GM23338 (cell line): ENCODE measurements around the gene TSHZ2. TPM values are rescaled to one million over a fixed set of nuclear protein-coding genes. Genes with fewer than 3 reads are reported as not detected.
A peak's percentile ranks its signal among the peaks of the same experiment; 100 is the strongest.

ENCODE experiments used
- ATAC-seq: fragments of 200-7000 bp; cut with Tn5 transposase; 3 replicates; pipeline ENCODE4 v1.9.1; 2020
- DNase-seq: peaks from one replicate; pipeline ENCODE4 v3.0.0-alpha.2; 2015; ENCODE audit warnings: low spot score
- H2AFZ ChIP-seq: fragments of 200-600 bp; sonication (generic); 2 replicates; pipeline ENCODE4 v1.8.0; 2016; ENCODE audit warnings: antibody characterized with exemption, mild to moderate bottlenecking, moderate library complexity
- H3F3A ChIP-seq: fragments of 200-600 bp; sonication (generic); replicated peaks from 2 replicates; pipeline ENCODE4 v1.8.0; 2017; ENCODE audit warnings: antibody characterized with exemption, mixed run types, low read depth
- H3K27ac ChIP-seq: fragments of 200-600 bp; sonication (generic); 2 replicates; pipeline ENCODE4 v1.6.1; 2016; ENCODE audit warnings: low read depth
- H3K27me3 ChIP-seq: fragments of 200-600 bp; sonication (generic); 2 replicates; pipeline ENCODE4 v1.8.0; 2016; ENCODE audit warnings: mild to moderate bottlenecking, mixed run types, moderate library complexity; ENCODE audit not compliant: insufficient read depth
- H3K36me3 ChIP-seq: fragments of 200-600 bp; sonication (generic); 2 replicates; pipeline ENCODE4 v1.8.0; 2016; ENCODE audit warnings: mild to moderate bottlenecking; ENCODE audit not compliant: insufficient read depth
- H3K4me1 ChIP-seq: fragments of 200-600 bp; sonication (generic); 2 replicates; pipeline ENCODE4 v1.8.0; 2016; ENCODE audit warnings: mild to moderate bottlenecking, moderate library complexity; ENCODE audit not compliant: insufficient read depth
- H3K4me2 ChIP-seq: fragments of 200-600 bp; sonication (generic); 2 replicates; pipeline ENCODE4 v1.7.1; 2017; ENCODE audit warnings: mixed run types
- H3K4me3 ChIP-seq: fragments of 200-600 bp; sonication (generic); 2 replicates; pipeline ENCODE4 v1.6.1; 2016; ENCODE audit warnings: mixed run types
- H3K79me2 ChIP-seq: fragments of 200-600 bp; sonication (generic); replicated peaks from 2 replicates; pipeline ENCODE4 v1.8.0; 2017; ENCODE audit warnings: mild to moderate bottlenecking; ENCODE audit not compliant: insufficient read depth
- H3K9me2 ChIP-seq: fragments of 200-600 bp; sonication (generic); 2 replicates; pipeline ENCODE4 v1.8.0; 2017; ENCODE audit not compliant: insufficient read depth
- H4K20me1 ChIP-seq: fragments of 200-600 bp; sonication (generic); replicated peaks from 2 replicates; pipeline ENCODE4 v1.8.0; 2017; ENCODE audit warnings: mild to moderate bottlenecking; ENCODE audit not compliant: insufficient read depth
- H3K27ac Mint-ChIP-seq: 2 replicates; pipeline ENCODE4 v1.8.0; 2020; ENCODE audit warnings: inconsistent platforms, mild to moderate bottlenecking, moderate library complexity, mixed read lengths
- H3K27me3 Mint-ChIP-seq: 3 replicates; pipeline ENCODE4 v1.8.0; 2022; ENCODE audit warnings: low read depth, mild to moderate bottlenecking, moderate library complexity, mixed read lengths, inconsistent platforms; ENCODE audit not compliant: insufficient read depth, poor library complexity
- H3K36me3 Mint-ChIP-seq: 3 replicates; pipeline ENCODE4 v1.8.0; 2021; ENCODE audit warnings: low read depth, mild to moderate bottlenecking, inconsistent platforms, moderate library complexity, mixed read lengths
- H3K4me1 Mint-ChIP-seq: 3 replicates; pipeline ENCODE4 v1.8.0; 2020; ENCODE audit warnings: mild to moderate bottlenecking, inconsistent platforms, mixed read lengths
- H3K4me3 Mint-ChIP-seq: 3 replicates; pipeline ENCODE4 v1.8.0; 2021; ENCODE audit warnings: moderate library complexity, mild to moderate bottlenecking, inconsistent platforms, mixed read lengths
- H3K9me3 Mint-ChIP-seq: 3 replicates; pipeline ENCODE4 v1.8.0; 2020; ENCODE audit warnings: moderate library complexity, mild to moderate bottlenecking, inconsistent platforms, mixed read lengths
- CREB1 ChIP-seq: fragments of 250-450 bp; sonication (Bioruptor Pico); IDR thresholded peaks from 2 replicates; pipeline ENCODE4 v1.5.0; 2020; ENCODE audit warnings: low read depth, mild to moderate bottlenecking, moderate library complexity
- EZH2 ChIP-seq: fragments of 200-600 bp; sonication (generic); IDR thresholded peaks from one replicate; pipeline ENCODE4 v1.8.0; 2017; ENCODE audit warnings: antibody characterized with exemption, mild to moderate bottlenecking, low read depth; ENCODE audit not compliant: unreplicated experiment
- EZH2phosphoT487 ChIP-seq: fragments of 200-600 bp; sonication (generic); IDR thresholded peaks from one replicate; pipeline ENCODE4 v1.8.1; 2018; ENCODE audit warnings: antibody characterized with exemption; ENCODE audit not compliant: unreplicated experiment
- JUNB ChIP-seq: IDR thresholded peaks from one replicate; pipeline ENCODE4 v1.6.1; 2016; ENCODE audit warnings: antibody characterized with exemption; ENCODE audit not compliant: unreplicated experiment
- NANOG ChIP-seq: IDR thresholded peaks from 2 replicates; pipeline ENCODE4 v1.6.1; 2016; ENCODE audit warnings: antibody characterized with exemption, borderline replicate concordance
- POLR2AphosphoS5 ChIP-seq: IDR thresholded peaks from 2 replicates; pipeline ENCODE4 v1.6.1; 2016; ENCODE audit warnings: antibody characterized with exemption, low read depth
- STAT1 ChIP-seq: IDR thresholded peaks from one replicate; pipeline ENCODE4 v1.6.1; 2016; ENCODE audit warnings: antibody characterized with exemption; ENCODE audit not compliant: unreplicated experiment
- ZNF114 ChIP-seq: fragments of 250-450 bp; sonication (Bioruptor Pico); IDR thresholded peaks from 2 replicates; pipeline ENCODE4 v1.5.0; 2020; ENCODE audit warnings: mild to moderate bottlenecking, moderate library complexity
- ZNF331 ChIP-seq: fragments of 250-450 bp; sonication (Bioruptor Pico); IDR thresholded peaks from 2 replicates; pipeline ENCODE4 v1.5.0; 2020; ENCODE audit warnings: low read depth, mild to moderate bottlenecking, moderate library complexity
- ZNF462 ChIP-seq: fragments of 250-450 bp; sonication (Bioruptor Pico); IDR thresholded peaks from 2 replicates; pipeline ENCODE4 v1.5.0; 2020; ENCODE audit warnings: mild to moderate bottlenecking, moderate library complexity
- polyA plus RNA-seq: library from polyadenylated mRNA; unstranded; fragments of >200 nt; fragmentation: Nextera tagmentation; extraction: Ambion mirVana; gene quantifications from 2 replicates; pipeline ENCODE4 v1.2.1, GENCODE V29; 2016
- total RNA-seq: library from RNA; depleted of rRNA; stranded (reverse); fragments of >200 nt; shearing (Covaris generic); gene quantifications from 2 replicates; pipeline ENCODE4 v1.2.3, GENCODE V29; 2014
- TF ChIP-seq, protein P1 (sequence below), 2 experiments: fragments of 200-600 bp in 1 of 2; sonication (generic) in 1 of 2; conservative IDR thresholded peaks; 2 replicates each; pipeline versions ENCODE4 v1.5.1 to v1.6.1; 2016 to 2017; ENCODE audit warnings: antibody characterized with exemption in 2 of 2, low read depth in 2 of 2, mild to moderate bottlenecking in 2 of 2, moderate library complexity in 1 of 2
- TF ChIP-seq, protein P2 (sequence below): IDR thresholded peaks from 2 replicates; pipeline ENCODE4 v1.6.1; 2016; ENCODE audit warnings: antibody characterized with exemption

The TSHZ2 gene
- total and polyA plus RNA-seq, 2 experiments from 2014 or later = 0.49 to 1.3 TPM

DNA sequence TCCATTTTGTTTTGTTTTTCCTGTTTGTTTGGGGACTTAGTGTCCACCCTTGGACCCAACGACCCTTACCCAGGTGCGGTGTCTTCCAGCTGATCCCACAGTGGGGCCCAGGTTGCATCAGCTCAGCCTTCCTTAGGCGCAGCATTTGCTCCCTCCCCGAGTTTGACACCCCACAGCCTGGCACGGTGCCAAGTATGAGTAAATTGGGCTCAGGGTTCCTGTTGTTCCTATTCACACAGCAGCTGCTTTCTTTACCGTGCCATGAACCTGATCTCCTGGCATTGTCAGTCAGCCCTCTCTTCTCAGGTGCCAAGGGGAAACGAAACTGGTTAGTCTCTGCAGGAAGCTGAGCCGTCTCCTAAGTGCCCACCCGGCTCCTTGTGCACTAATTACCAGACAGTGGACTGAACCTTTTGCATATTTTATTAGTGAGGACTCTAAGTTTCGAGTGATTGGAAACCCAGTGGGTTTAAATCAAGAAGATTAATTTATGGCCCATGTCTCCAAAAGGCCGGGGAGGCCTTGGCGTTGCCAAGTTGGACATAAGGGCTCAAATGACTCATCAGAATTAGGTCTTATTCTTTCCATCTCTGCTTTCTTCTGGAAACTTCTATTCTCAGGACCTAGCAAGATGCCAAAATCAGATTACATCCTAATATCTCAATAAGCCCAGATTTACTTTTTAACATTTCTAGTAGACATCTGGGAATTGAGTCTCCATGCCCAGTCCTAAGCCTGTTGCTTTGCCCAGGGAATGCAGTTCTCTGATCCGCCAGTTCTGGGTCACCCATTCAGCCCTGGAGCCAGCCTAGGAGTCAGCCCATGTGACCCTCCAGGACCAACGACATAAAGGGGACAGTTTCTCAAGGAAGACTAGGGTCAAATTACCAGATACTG lies 68.8 kb downstream of the TSHZ2 start:
- Histone ChIP-seq H2AFZ (0 out of 2 replicates have a peak overlapping the region, but pooled peaks have one; percentile 38), H3K4me3 (no peak overlapping the region), H3K36me3 (no peaks in the 10 kb centered on the region), H3K4me1 (no peaks in the 10 kb centered on the region), H3K9me2 (no peaks in the 10 kb centered on the region), H3F3A (no peaks in the 10 kb centered on the region), H3K27me3 (no peaks in the 10 kb centered on the region), H3K79me2 (no peaks in the 10 kb centered on the region), H3K4me2 (no peak overlapping the region), H3K27ac (no peak overlapping the region), H4K20me1 (no peaks in the 10 kb centered on the region)
- no peaks in the 10 kb centered on the region; the same call in 1 of the 3 replicates for H3K9me3 Mint-ChIP-seq
- no peak for TF ChIP-seq STAT1
- no peak for TF ChIP-seq JUNB
- TF ChIP-seq NANOG = no peak
- H3K27me3 Mint-ChIP-seq = no peaks in the 10 kb centered on the region
- H3K27ac Mint-ChIP-seq = no peak overlapping the region; the same call in 1 of the 2 replicates
- H3K4me1 Mint-ChIP-seq = no peaks in the 10 kb centered on the region
- ATAC-seq = peak; percentile 45; the same call in 2 of the 3 replicates
- H3K4me3 Mint-ChIP-seq = no peak overlapping the region
- no peak for DNase-seq
- H3K36me3 Mint-ChIP-seq = no peaks in the 10 kb centered on the region

- ATAC-seq (no peak), DNase-seq (no peak)
- Histone ChIP-seq H3K4me2 (no peak overlapping the region), H2AFZ (no peak overlapping the region), H3K36me3 (no peaks in the 10 kb centered on the region), H3K27ac (no peak overlapping the region), H3K79me2 (no peaks in the 10 kb centered on the region), H3F3A (no peaks in the 10 kb centered on the region), H4K20me1 (no peaks in the 10 kb centered on the region), H3K9me2 (no peaks in the 10 kb centered on the region), H3K4me1 (no peaks in the 10 kb centered on the region), H3K4me3 (no peak overlapping the region), H3K27me3 (no peaks in the 10 kb centered on the region)
- Mint-ChIP-seq H3K27me3 (no peaks in the 10 kb centered on the region), H3K27ac (no peak overlapping the region), H3K4me3 (no peak overlapping the region), H3K9me3 (no peaks in the 10 kb centered on the region; the same call in 1 of the 3 replicates), H3K36me3 (no peaks in the 10 kb centered on the region), H3K4me1 (no peaks in the 10 kb centered on the region)
- no peak for TF ChIP-seq JUNB
- no peak for TF ChIP-seq CREB1 (CRISPR knock-in tag)
- no peak for TF ChIP-seq ZNF114 (CRISPR knock-in tag)
- no peak for TF ChIP-seq ZNF462 (CRISPR knock-in tag)
- TF ChIP-seq STAT1 = no peak
- TF ChIP-seq, protein P1, sequence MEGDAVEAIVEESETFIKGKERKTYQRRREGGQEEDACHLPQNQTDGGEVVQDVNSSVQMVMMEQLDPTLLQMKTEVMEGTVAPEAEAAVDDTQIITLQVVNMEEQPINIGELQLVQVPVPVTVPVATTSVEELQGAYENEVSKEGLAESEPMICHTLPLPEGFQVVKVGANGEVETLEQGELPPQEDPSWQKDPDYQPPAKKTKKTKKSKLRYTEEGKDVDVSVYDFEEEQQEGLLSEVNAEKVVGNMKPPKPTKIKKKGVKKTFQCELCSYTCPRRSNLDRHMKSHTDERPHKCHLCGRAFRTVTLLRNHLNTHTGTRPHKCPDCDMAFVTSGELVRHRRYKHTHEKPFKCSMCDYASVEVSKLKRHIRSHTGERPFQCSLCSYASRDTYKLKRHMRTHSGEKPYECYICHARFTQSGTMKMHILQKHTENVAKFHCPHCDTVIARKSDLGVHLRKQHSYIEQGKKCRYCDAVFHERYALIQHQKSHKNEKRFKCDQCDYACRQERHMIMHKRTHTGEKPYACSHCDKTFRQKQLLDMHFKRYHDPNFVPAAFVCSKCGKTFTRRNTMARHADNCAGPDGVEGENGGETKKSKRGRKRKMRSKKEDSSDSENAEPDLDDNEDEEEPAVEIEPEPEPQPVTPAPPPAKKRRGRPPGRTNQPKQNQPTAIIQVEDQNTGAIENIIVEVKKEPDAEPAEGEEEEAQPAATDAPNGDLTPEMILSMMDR (conservative IDR thresholded peaks at IDR 0.05; ENCODE audit: low read depth in 2 of 2) = no peak
- TF ChIP-seq POLR2AphosphoS5 = no peak
- TF ChIP-seq EZH2phosphoT487 = no peak
- no peak for TF ChIP-seq EZH2
- TF ChIP-seq, protein P2, sequence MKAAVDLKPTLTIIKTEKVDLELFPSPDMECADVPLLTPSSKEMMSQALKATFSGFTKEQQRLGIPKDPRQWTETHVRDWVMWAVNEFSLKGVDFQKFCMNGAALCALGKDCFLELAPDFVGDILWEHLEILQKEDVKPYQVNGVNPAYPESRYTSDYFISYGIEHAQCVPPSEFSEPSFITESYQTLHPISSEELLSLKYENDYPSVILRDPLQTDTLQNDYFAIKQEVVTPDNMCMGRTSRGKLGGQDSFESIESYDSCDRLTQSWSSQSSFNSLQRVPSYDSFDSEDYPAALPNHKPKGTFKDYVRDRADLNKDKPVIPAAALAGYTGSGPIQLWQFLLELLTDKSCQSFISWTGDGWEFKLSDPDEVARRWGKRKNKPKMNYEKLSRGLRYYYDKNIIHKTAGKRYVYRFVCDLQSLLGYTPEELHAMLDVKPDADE = no peak
- TF ChIP-seq NANOG = no peak
- no peak for TF ChIP-seq ZNF331 (CRISPR knock-in tag)
Measured at GRCh38 chr20:53042521-53042920, 70.4 kb downstream of the TSHZ2 start.
